ELR (cell line): ENCODE results near the gene GNAI3.

Experiments
- DNase-seq: peaks from one replicate; pipeline ENCODE4 v3.0.0-alpha.2; 2015; ENCODE audit warnings: low read depth

GNAI3 gene

DNA sequence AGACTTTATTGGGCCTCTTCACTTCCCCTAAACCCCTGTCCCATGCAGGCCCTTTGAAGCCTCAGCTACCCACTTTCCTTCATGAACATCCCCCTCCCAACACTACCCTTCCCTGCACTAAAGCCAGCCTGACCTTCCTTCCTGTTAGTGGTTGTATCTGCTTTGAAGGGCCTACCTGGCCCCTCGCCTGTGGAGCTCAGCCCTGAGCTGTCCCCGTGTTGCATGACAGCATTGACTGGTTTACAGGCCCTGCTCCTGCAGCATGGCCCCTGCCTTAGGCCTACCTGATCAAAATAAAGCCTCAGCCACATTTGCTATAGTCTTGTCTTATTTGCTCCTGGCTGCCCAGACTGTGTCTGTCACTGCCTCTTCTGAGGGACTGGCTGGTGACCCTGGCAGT lies 113.0 kb downstream of the GNAI3 start:
- DNase-seq = no peak

DNA sequence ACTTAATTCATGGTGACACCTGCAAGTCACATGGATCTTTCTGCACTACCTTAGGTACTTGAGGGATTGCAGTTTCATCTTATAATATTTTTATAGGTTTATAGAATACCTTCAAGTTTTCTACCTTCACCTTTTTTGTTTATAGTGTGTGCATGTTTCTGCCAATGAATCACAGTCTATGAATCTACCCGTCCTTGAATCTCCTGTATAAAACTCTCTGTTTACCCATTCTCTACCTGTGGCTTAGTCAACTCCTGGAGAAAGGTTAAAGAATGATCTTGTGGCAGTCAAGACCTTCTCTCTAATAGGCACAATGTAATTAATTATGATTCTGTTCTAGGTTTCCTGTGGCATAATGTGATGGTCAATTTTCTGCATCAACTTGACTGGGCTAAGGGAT lies 116.3 kb downstream of the GNAI3 start:
- no peak for DNase-seq

DNA sequence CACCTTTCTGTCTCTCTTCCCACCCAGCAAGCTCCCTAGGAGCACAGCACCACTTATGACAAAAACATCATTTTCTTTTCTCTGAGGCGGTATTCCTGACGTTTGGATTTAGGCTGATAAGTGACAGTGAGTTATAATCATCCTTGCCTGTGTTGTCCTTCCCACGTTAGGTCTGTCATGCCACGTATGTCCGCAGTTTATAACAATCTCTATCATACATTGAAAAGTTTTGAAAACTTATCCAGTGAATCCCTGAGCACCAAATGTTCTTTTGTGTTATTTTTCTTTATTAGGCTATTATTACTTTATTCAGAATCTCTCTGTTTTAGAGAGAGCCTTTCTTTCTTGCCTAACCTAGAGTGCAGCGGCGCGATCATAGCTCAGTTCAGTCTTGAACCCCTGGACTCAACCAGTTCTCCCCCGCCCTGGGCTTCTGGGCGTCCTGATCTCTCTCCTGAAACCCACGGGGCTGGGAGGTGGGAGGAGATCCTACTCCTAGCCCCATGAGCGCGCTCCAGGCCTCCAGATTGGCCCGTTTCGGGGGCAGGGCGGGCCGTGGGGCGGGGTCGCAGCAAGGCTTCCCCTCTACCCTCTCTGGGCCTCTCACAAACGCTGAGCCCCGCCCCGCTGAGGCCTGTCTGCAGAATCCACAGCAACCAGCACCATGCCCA lies 119.2 kb downstream of the GNAI3 start, which contains the start of gene GSTM2:
GSTM2 (plus strand) TSS at position 606 of the 671 bp plus-strand sequence; CDS start at position 665, 59 bp downstream.
- peak; percentile 90 for DNase-seq
